Activated CD8-positive, alpha-beta memory T cell treated with anti-CD3 and anti-CD28 coated beads for 24 hours (primary cell): ENCODE results near the gene KDM1A.
"Not testable (repeated sequence)": the region's sequence is repeated elsewhere in the genome, so short reads cannot be mapped to it uniquely, and the experiment has no call there.

Experiments used
- DNase-seq: peaks from one replicate; pipeline ENCODE4 v3.0.0-alpha.2; 2020

The KDM1A gene

DNA sequence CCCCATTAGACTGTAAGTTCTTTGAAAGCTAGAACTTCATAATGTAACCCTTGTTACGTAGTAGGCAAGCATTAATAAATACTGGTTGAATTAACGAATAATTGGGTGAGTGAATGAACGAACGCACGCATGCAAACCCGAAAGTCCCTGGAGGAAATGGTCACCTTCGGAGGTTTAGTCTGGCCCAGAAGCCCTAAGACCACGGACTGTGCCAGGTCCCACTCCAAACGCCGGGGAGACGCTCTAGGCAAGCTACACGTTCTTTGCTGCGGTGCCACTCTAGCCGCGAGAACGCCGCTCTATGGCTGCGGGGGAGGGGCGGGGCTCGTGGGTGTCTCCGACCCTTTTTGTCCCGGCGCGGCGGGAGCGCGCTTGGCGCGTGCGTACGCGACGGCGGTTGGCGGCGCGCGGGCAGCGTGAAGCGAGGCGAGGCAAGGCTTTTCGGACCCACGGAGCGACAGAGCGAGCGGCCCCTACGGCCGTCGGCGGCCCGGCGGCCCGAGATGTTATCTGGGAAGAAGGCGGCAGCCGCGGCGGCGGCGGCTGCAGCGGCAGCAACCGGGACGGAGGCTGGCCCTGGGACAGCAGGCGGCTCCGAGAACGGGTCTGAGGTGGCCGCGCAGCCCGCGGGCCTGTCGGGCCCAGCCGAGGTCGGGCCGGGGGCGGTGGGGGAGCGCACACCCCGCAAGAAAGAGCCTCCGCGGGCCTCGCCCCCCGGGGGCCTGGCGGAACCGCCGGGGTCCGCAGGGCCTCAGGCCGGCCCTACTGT lies at the start of gene KDM1A:
Gene KDM1A (plus strand): TSS at position 375 of the 769 bp plus-strand sequence. CDS start 129 bp downstream, at position 504.
- DNase-seq: peak; percentile 98

DNA sequence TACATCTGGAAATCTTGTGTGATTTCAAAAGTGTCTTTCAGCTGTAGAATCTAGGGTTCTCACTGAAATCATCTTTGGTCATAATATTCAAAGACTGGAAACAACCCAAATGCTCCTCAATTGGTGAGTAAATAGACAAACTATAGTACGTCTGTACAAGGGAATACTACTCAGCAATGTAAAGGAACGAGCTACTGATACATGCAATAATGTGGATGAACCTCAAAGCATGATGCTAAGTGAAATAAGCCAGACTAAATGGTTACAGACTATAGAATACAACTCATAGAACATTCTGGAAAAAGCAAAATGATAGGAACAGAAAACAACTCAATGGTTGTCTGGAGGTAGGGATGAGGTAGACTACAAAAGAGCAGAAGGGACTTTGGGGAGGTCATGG lies 49.2 kb upstream of the KDM1A start:
- DNase-seq: no peak

DNA sequence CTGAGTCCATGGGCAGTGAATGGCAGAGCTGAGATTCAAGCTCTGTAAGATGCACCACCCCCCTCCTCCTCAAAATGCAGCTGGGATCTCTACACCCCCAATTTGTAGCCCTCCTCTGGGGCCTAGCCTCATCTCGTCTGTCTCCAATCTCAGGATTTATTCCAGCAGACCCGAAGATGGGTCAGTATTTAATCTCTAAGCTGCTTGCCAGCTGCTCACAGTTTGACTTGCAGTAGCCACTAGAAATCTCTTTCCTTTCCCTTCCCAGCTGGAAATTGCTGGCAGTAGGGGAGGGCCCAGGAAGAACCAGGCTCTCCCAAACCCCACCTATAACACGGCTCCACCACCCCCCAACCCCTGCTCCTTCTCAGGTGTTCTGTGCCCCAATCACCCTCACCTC lies 48.1 kb upstream of the KDM1A start:
- no peak for DNase-seq

DNA sequence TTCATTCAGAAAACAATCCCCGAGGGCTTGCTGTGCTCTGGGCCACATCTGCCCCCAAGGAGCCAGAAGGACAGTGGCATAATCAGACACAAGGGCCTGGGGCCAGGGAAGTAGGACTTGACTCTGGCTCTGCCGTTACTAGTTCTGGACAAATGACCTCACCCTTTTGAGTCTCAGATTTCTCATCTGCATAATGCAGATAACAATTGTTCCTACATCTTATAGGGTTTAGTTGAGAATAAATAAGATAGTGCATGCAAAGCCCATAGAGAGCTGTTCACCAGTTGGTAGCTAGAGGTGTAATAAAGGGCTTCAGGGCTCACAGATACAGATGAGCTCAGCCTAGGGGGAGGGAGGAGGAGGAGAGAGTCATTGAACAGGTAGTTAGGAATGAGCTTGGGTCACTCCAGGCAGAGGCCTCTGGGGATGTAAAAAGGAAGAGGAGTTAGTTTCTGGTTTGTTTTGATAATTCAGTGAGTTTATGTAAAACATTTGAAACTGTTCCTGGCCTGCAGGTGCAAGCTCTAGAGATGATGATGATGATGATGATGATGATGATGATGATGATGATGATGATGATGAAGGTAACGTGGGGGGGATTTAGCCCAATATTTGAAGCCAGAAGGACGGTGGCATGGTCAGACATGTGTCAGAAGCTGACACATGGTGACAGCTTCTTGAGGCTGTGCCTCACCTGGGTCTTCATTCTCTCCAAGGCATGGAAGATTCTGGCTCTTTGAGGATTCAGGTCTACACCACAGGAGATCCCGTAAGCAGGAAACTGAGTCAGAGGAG lies 47.5 kb upstream of the KDM1A start:
- no peak for DNase-seq

DNA sequence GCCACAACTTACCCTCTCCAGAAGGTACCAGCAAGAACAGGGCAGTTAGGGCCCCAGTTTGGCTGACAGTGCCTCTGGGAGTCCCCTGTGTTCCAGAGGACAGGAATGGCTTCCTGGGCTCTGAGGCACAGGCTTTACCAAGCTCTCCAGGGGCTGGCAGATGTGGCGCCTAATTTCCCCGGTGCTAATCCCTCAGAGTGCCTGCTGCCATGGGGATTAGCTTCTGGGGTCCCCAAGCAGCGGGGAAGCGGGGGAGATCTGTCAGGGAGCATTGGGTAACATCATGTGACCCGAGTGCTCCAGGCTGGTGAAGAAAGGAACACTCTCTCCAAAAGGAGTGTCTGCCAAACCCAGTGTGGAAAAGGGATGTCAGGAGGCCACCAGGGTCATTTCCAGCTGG lies 46.5 kb upstream of the KDM1A start, which contains the start of gene LACTBL1:
Gene LACTBL1 (minus strand): TSS at position 107 of the 400 bp plus-strand sequence. CDS start 550 bp downstream, outside the sequence.
- no peak for DNase-seq

DNA sequence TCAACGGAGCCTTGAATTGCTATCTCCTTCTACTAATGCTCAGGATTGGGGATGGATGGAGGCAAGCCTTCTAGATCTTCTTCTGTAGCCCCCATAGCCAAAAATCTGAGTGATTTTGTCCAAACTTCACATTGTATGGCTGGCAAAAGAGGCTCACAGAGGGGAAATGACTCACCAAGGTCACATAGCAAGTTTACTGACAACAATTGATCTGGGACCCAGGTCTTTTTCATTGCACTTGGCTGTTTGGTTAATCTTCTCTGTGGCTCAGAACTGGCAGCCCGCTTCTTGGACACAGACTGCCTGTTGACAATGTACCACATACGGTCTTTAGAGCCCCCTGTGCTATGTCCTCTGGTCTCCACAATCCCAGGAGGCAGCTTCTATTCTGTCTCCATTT lies 43.6 kb upstream of the KDM1A start:
- DNase-seq: no peak

DNA sequence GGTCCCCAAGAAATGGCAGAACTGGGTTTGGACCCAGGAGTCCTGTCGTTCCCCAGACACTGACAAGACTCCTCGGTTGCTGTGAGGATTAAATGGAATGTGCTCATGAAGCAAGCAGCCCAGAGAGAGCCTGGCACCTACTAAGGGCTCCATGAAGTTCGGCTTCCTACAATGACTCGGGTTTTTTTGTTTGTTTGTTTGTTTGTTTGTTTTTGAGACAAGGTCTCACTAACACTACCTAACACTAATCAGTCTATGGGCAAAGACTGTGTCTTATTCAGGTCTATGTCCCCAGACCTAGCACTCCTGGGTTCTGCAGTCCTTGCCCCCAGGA lies 43.2 kb upstream of the KDM1A start:
- DNase-seq: no peak

DNA sequence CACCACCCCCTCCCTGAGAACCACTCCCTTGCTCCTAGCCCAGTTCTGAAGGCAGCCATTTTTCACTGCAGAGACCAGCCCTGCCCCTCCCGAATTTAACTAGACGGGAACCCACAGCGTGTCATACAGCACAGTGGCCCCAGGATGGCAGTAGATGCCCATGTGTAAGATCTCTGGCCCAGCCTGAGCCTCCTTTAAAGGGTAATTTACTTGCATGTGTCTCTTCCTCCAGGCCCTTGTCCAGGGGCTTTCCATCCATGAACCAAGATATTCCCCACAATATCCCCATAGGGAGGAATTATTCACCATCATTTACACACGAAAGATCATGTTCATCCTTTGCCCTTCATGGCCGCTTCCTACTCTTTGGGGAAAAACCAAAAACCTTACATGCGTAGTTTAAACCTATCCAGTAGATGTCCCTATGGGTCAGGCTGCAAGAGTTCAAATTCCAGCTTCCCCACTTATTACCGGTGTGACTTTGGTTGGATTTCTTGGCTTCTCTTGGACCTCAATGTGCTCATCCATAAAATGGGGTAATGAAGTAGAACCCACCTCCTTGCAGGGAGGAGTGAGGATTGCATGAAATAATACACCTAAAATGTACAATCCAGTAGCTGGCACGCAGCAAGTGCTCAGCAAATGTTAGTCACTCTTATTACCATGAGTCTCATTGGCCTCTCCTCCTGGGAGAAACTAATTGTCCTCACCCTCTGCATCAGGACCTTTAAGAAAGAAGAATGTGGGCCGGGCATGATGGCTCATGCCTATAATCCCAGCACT lies 42.6 kb upstream of the KDM1A start:
- DNase-seq: peak; percentile 66

DNA sequence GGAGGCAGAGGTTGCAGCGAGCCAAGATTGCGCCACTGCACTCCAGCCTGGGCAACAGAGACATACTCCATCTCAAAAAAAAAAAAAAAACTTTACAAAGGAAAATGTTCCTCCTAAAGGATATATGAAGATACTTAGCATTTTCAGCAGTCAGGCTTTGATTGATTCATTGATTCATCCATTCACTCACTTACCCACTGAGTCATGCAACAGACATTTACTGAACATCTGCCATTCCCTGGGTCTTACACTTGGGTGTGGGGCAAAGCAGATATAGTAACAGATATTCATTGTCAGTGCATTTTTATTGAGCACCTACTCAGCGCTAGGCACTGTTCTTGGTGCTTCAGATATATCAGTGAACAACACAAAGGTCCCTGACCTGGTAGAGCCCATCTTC lies 41.0 kb upstream of the KDM1A start:
- no peak for DNase-seq

DNA sequence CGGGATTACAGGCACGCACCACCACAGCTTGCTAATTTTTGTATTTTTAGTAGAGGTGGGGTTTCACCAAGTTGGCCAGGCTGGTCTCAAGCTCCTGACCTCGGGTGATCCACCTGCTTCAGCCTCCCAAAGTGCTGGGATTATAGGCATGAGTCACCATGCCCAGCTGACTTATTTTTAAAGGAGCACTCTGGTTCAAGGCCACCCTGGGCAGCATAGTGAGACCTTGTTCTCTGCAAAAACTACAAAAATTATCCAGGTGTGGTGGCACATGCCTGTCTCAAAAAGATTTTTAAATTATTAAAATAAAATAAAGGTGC lies 38.8 kb upstream of the KDM1A start:
- not testable (repeated sequence) for DNase-seq

DNA sequence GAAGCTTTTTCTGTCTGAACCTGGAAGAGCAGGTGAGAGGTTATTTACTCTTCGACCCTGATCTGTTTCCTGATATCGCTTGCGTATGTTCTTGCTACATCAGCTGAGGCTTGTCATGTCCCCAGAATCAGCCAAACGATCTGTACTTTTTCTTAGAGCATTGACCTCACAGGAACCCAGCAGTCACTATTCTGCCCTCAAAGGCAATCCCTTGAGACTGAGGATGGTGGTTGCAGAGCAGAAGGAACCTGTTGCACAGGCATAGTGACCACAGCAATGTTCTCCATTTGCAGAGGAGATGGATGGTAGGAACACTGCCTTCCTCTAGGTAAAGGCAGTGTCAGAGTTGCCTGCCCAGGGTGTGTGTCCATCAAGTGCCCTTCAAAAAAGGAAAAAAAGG lies 35.3 kb upstream of the KDM1A start:
- no peak for DNase-seq

DNA sequence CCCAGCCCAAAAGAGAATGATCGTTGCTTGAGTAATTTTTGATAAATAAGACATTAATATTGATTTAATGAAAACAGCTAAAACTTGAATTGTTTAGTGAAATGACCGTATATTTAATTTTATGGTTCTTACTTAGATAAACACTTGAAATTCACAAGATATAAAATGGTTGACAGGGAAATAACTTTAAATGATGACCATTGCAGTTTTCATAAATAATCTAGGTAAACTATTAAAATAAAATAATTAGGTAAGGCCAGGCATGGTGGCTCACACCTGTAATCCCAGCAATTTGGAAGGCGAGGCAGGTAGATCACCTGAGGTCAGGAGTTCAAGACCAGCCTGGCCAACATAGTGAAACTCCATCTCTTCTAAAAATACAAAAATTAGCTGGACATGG lies 26.9 kb upstream of the KDM1A start:
- not testable (repeated sequence) for DNase-seq

DNA sequence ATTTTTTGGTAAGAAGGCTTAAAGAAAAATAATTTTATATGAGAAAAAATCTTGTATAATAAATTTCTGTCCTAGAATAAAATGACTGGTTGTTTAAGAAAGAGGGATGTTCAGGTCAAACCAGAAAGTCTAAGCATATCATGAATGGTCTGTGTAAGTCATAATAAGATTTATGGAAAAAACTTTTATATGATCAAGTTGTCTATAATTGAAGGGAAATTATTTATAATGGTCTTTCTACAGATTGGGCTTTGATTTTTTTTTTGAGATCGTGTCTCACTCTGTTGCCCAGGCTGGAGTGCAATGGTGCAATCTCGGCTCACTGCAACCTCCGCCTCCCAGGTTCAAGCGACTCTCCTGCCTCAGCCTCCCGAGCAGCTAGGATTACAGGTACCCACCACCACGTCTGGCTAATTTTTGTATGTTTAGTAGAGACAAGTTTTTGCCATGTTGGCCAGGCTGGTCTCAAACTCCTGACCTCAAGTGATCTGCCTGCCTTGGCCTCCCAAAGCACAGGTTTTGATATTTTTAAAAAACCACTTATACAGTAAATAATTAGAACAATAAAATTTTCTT lies 26.0 kb upstream of the KDM1A start:
- DNase-seq: not testable (repeated sequence)

DNA sequence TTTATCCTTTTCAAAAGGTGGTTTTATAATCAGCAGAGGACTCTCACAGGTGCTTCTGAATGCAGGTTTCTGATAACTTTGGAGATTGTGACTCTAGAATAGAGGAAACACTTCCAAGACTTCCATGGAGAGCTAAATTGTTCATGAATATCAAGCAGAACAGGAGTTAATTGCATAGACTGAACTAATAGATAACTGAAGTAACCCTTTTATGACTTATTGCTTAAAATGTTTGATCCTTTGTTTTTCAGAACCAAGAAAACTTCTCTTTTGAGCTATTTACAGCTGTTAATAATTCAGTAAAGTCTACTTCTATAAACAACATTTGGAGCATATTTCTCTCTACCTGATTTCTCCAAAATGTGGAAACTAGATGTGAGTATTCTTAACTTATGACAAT lies 23.5 kb upstream of the KDM1A start:
- no peak for DNase-seq

DNA sequence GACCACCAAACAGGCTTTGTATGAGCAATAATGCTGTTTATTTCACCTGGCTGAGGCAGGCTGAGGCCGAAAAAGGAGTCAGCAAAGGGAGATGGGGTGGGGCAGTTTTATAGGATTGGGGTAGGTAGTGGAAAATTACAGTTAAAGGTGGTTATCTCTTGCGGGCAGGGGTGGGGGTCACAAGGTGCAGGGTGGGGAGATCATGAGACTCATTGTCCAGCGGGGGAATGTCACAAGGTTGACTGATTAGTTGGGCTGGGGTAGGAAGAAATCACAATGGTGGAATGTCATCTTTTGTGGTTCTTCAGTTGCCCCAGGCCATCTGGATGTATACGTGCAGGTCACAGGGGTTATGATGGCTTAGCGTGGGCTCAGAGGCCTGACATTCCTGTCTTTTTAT lies 21.7 kb upstream of the KDM1A start:
- DNase-seq: not testable (repeated sequence)

DNA sequence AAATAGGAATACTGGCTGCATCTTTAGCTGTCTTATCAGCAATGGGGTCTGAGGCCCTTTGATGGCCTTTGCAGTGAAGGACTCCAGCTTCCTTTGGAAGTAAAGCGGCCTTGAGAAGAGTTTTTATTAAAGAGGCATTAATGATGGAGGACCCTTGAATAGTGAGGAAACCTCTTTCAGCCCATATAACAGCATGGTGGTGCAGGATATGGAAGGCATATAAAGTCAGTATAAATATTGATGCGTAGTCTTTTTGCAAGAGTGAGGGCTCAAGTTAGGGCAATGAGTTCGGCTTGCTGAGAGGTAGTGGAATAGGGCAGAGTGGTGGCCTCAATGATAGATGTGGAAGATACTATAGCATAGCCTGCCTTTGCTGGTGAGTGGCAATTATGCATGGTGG lies 19.1 kb upstream of the KDM1A start:
- DNase-seq: not testable (repeated sequence)

DNA sequence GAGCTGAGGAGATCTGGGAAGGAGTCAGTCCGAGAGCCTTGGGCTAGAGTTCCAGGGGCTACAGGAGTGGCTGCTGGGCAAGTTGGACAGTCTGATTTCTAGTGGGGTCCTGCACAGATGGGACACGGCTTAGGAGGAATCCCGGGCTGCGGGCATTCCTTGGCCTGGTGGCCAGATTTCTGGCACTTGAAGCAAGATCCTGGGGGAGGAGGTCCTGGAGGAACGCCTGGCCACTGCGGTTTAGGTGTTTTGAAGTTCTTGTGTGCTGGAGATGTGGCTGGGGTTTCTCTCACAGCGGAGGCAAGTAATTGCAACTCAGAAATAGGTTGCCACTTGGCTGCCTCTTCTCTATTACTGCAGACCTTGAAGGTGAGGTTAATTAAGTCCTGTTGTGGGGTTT lies 17.1 kb upstream of the KDM1A start:
- not testable (repeated sequence) for DNase-seq

DNA sequence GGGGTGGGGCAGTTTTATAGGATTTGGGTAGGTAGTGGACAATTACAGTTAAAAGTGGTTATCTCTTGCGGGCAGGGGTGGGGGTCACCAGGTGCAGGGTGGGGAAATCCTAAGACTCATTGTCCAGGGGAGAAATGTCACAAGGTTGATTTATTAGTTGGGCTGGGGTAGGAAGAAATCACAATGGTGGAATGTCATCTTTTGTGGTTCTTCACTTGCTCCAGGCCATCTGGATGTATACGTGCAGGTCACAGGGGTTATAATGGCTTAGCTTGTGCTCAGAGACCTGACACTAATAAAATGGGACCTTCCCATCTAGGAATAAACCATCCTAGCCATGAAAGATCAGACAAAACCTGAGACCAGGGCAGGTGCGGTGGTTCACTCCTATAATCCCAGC lies 15.2 kb upstream of the KDM1A start:
- DNase-seq: no peak

DNA sequence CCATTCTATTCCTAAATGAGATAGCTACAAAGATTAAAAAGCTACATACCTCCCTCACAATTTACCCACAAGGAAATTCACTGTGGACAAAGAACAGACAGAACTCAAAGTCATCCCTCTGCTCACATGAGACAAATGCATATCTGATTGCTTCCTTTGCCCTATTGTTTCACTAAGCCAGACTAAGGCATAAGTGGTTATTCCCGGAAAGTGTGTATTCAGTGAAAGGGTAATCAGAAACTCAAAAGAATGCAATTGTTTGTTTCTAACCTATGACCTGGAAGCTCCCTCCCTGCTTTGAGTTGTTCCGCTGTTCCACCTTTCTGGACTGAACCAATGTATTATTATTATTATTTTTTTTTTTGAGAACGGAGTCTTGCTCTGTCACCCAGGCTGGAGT lies 14.5 kb upstream of the KDM1A start:
- DNase-seq: not testable (repeated sequence)

DNA sequence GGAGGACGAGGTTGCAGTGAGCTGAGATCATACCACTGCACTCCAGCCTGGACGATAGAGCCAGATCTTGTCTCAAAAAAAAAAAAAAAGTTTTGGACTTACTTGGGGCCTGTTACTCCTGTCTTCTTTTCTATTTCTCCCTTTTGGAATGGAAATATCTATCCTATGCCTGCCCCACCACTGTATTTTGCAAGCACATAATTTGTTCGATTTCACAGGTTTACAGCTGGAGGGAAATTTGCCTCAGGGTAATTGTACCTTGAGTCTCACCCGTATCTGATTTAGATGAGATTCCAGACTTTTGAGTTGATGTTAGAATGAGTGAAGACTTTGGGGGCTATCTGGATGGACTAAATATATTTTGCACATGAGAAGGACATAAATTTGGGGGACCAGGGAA lies 12.2 kb upstream of the KDM1A start:
- DNase-seq: no peak

DNA sequence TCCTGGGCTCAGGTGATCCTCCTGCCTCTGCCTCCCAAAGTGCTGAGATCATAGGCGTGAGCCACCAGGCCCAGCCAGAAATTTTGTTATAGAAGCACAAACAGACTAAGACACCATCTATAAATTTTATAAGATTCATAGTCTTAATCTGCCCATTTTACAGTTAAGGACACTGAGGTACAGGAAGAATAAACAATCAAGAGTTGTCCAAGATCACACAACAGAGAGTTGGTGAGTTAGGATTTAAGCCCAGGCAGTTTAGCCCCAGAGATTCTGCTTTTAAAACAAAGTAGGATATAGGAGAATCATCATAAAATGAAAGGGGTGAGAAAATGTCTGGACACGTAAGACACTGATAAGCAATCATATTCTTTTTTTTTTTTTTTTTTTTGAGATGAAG lies 10.4 kb upstream of the KDM1A start:
- DNase-seq: no peak

DNA sequence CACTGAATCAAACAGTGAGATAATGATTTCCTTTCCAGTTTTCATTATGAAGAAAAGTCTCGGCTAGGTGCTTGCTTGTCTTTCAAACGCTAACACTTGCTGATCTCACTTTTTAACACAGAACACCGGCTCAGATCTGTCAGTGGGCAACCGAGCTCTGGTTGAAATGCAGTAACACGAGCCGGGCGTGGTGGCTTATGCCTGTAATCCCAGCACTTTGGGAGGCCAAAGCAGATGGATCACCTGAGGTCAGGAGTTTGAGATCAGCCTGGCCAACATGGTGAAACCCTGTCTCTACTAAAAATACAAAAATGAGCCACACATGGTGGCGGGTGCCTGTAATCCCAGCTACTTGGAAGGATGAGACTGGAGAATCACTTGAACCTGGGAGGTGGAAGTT lies 9.2 kb upstream of the KDM1A start:
- not testable (repeated sequence) for DNase-seq

DNA sequence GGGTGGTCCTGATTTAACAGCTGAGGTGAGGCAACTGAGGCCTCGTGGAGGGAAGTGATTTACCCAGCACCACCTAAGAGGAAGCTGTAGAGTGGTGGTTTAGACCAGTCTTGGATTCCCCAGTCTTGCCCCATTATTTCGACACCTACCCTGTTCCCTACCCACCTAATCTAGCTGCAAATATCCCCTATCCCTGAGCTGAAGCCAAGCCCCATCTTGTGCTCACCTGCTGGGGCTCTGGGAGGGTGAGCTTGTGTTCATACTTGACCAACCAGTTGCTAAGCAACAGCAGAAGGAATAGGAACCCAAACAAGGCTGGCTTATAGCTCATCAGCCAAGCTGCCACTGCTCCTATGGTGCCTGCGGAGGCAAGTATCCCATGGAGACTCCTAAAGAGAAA lies 5.6 kb upstream of the KDM1A start:
- DNase-seq: no peak
